Neural progenitor cell (in vitro differentiated cells): Measurements from ENCODE around the gene NSUN2. TPM values are rescaled to one million over a fixed set of nuclear protein-coding genes. Genes with fewer than 3 reads are reported as not detected.

Source experiments
- DNase-seq: peaks from one replicate; pipeline ENCODE4 v3.0.0-alpha.2; 2016; ENCODE audit warnings: low spot score
- H2AFZ ChIP-seq: fragments of 200-600 bp; sonication (generic); replicated peaks from 2 replicates; pipeline ENCODE4 v1.6.1; 2016; ENCODE audit warnings: antibody characterized with exemption
- H3F3A ChIP-seq: fragments of 200-600 bp; sonication (generic); 2 replicates; pipeline ENCODE4 v1.6.1; 2016; ENCODE audit warnings: antibody characterized with exemption, low read depth
- H3K27ac ChIP-seq: fragments of 200-600 bp; sonication (generic); 2 replicates; pipeline ENCODE4 v1.5.1; 2016; ENCODE audit warnings: mild to moderate bottlenecking
- H3K27me3 ChIP-seq: fragments of 200-600 bp; sonication (generic); 2 replicates; pipeline ENCODE4 v1.6.1; 2016; ENCODE audit warnings: mild to moderate bottlenecking, moderate library complexity
- H3K36me3 ChIP-seq: fragments of 200-600 bp; sonication (generic); 2 replicates; pipeline ENCODE4 v1.5.1; 2016
- H3K4me1 ChIP-seq: fragments of 200-600 bp; sonication (generic); 2 replicates; pipeline ENCODE4 v1.6.1; 2016; ENCODE audit warnings: mixed run types
- H3K4me2 ChIP-seq: fragments of 200-600 bp; sonication (generic); 2 replicates; pipeline ENCODE4 v1.6.1; 2016
- H3K4me3 ChIP-seq: fragments of 200-600 bp; sonication (generic); 2 replicates; pipeline ENCODE4 v1.5.1; 2016
- H3K79me2 ChIP-seq: fragments of 200-600 bp; sonication (generic); 2 replicates; pipeline ENCODE4 v1.6.1; 2016; ENCODE audit warnings: low read depth
- H3K9ac ChIP-seq: fragments of 200-600 bp; sonication (generic); 2 replicates; pipeline ENCODE4 v1.6.1; 2016
- H3K9me3 ChIP-seq: fragments of 200-600 bp; sonication (generic); 2 replicates; pipeline ENCODE4 v1.5.1; 2016; ENCODE audit warnings: low read depth
- H4K20me1 ChIP-seq: fragments of 200-600 bp; sonication (generic); 2 replicates; pipeline ENCODE4 v1.6.1; 2016; ENCODE audit warnings: low read depth
- H3K27ac Mint-ChIP-seq: 3 replicates; pipeline ENCODE4 v1.8.0; 2021; ENCODE audit warnings: mixed read lengths
- H3K27me3 Mint-ChIP-seq: 2 replicates; pipeline ENCODE4 v1.8.0; 2022; ENCODE audit warnings: low read depth, mild to moderate bottlenecking, inconsistent platforms, moderate library complexity, mixed read lengths; ENCODE audit not compliant: insufficient read depth
- H3K36me3 Mint-ChIP-seq: 3 replicates; pipeline ENCODE4 v1.8.0; 2021; ENCODE audit warnings: mixed read lengths
- H3K4me1 Mint-ChIP-seq: 3 replicates; pipeline ENCODE4 v1.8.0; 2021; ENCODE audit warnings: mixed read lengths
- H3K4me3 Mint-ChIP-seq: 3 replicates; pipeline ENCODE4 v1.8.0; 2021; ENCODE audit warnings: mild to moderate bottlenecking, moderate library complexity, mixed read lengths
- H3K9me3 Mint-ChIP-seq: 3 replicates; pipeline ENCODE4 v1.8.0; 2020; ENCODE audit warnings: mixed read lengths
- EZH2 ChIP-seq: fragments of 200-600 bp; sonication (generic); IDR thresholded peaks from 2 replicates; pipeline ENCODE4 v1.6.1; 2017; ENCODE audit warnings: antibody characterized with exemption, mild to moderate bottlenecking, moderate library complexity
- EZH2phosphoT487 ChIP-seq: fragments of 200-600 bp; sonication (generic); IDR thresholded peaks from 2 replicates; pipeline ENCODE4 v1.6.1; 2017; ENCODE audit warnings: antibody characterized with exemption
- total RNA-seq: library from RNA; depleted of rRNA; stranded (reverse); fragments of >200 nt; gene quantifications from 2 replicates; pipeline ENCODE4 v1.2.3, GENCODE V29; 2015; ENCODE audit warnings: low replicate concordance
- TF ChIP-seq, protein P1 (sequence below): fragments of 200-600 bp; sonication (generic); IDR thresholded peaks from 2 replicates; pipeline ENCODE4 v1.5.1; 2017; ENCODE audit warnings: antibody characterized with exemption, mild to moderate bottlenecking

NSUN2 gene
- total RNA-seq, 1 donor from 2014 or later, result 65.4 TPM

DNA sequence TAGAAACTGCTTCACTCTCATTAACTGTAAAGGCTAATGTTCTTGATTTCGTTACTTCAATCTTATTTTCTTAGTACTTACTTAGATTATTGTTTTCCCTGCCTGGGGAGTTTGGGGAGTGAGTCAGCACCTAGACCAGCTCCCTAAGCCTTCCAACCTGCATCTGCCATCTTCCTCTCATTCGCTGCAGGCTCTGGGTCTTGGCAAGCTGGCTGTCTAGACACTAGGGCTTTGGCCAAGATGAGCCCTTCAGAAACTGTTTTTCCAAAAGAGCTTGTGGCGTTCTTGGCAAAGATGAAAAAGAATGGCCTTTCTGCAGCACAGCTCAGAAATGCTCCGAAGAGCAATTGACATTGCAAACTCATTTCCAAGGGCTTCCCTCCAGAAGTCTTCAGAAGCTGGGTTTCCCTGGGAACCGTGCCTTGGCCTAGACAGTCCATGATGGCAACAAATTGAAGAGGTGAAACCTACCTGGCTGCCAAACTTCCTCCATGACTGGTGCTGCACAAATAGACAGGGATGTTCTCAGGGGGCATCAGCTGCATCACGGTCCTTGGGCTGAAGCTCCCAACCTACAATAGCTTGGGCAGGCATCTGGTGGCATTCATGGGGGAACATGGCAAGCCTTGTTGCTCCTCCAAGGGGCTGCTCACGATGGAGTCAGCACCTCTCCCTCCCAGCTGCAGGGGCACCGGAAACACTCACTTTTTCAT lies 76.6 kb downstream of the NSUN2 start:
- TF ChIP-seq, protein P1, sequence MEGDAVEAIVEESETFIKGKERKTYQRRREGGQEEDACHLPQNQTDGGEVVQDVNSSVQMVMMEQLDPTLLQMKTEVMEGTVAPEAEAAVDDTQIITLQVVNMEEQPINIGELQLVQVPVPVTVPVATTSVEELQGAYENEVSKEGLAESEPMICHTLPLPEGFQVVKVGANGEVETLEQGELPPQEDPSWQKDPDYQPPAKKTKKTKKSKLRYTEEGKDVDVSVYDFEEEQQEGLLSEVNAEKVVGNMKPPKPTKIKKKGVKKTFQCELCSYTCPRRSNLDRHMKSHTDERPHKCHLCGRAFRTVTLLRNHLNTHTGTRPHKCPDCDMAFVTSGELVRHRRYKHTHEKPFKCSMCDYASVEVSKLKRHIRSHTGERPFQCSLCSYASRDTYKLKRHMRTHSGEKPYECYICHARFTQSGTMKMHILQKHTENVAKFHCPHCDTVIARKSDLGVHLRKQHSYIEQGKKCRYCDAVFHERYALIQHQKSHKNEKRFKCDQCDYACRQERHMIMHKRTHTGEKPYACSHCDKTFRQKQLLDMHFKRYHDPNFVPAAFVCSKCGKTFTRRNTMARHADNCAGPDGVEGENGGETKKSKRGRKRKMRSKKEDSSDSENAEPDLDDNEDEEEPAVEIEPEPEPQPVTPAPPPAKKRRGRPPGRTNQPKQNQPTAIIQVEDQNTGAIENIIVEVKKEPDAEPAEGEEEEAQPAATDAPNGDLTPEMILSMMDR, result no peak
- TF ChIP-seq EZH2, result no peak
- no peak for TF ChIP-seq EZH2phosphoT487
- no peaks in the 10 kb centered on the region for H3K36me3 Mint-ChIP-seq
- peaks cover 15% of the 10 kb centered on the region for H3K9me3 Mint-ChIP-seq
- Histone ChIP-seq H3F3A (no peaks in the 10 kb centered on the region), H3K4me2 (no peak overlapping the region), H2AFZ (no peak overlapping the region), H3K36me3 (no peaks in the 10 kb centered on the region), H3K4me3 (no peak overlapping the region), H3K9ac (no peak overlapping the region), H3K79me2 (no peaks in the 10 kb centered on the region), H3K27me3 (no peaks in the 10 kb centered on the region), H3K27ac (no peak overlapping the region), H4K20me1 (no peaks in the 10 kb centered on the region), H3K4me1 (no peaks in the 10 kb centered on the region), H3K9me3 (no peaks in the 10 kb centered on the region)
- no peaks in the 10 kb centered on the region for H3K4me1 Mint-ChIP-seq
- no peak overlapping the region for H3K27ac Mint-ChIP-seq
- H3K27me3 Mint-ChIP-seq, result no peaks in the 10 kb centered on the region
- H3K4me3 Mint-ChIP-seq, result no peak overlapping the region
- DNase-seq, result no peak

GRCh38 chr5:6554812-6555211 lies 78.0 kb downstream of the NSUN2 start:
- Histone ChIP-seq H3K9me3 (no peaks in the 10 kb centered on the region), H3K27me3 (no peaks in the 10 kb centered on the region), H3K79me2 (no peaks in the 10 kb centered on the region), H3K4me2 (no peak overlapping the region), H4K20me1 (no peaks in the 10 kb centered on the region), H3K4me1 (no peaks in the 10 kb centered on the region), H2AFZ (no peak overlapping the region), H3K9ac (no peak overlapping the region), H3K4me3 (no peak overlapping the region), H3K36me3 (no peaks in the 10 kb centered on the region), H3K27ac (no peak overlapping the region), H3F3A (no peaks in the 10 kb centered on the region)
- peaks cover 12% of the 10 kb centered on the region for H3K9me3 Mint-ChIP-seq
- TF ChIP-seq EZH2 (no peak), EZH2phosphoT487 (no peak)
- TF ChIP-seq, protein P1, result no peak
- H3K36me3 Mint-ChIP-seq, result no peaks in the 10 kb centered on the region
- H3K27me3 Mint-ChIP-seq, result no peaks in the 10 kb centered on the region
- H3K27ac Mint-ChIP-seq, result no peak overlapping the region
- H3K4me3 Mint-ChIP-seq, result no peak overlapping the region
- peaks cover 3% of the 10 kb centered on the region for H3K4me1 Mint-ChIP-seq
- DNase-seq, result no peak

GRCh38 chr5:6553972-6554371 lies 78.9 kb downstream of the NSUN2 start:
- DNase-seq, result no peak
- Histone ChIP-seq H2AFZ (no peak overlapping the region), H3F3A (no peaks in the 10 kb centered on the region), H3K4me3 (no peak overlapping the region), H3K27ac (no peak overlapping the region), H3K4me2 (no peak overlapping the region), H3K36me3 (no peaks in the 10 kb centered on the region), H3K9ac (no peak overlapping the region), H3K4me1 (no peaks in the 10 kb centered on the region), H4K20me1 (no peaks in the 10 kb centered on the region), H3K79me2 (no peaks in the 10 kb centered on the region), H3K27me3 (no peaks in the 10 kb centered on the region), H3K9me3 (no peaks in the 10 kb centered on the region)
- no peak overlapping the region for H3K4me3 Mint-ChIP-seq
- H3K27me3 Mint-ChIP-seq, result no peaks in the 10 kb centered on the region
- TF ChIP-seq EZH2phosphoT487, result no peak
- no peak for TF ChIP-seq EZH2
- TF ChIP-seq, protein P1, result no peak
- H3K4me1 Mint-ChIP-seq, result peaks cover 4% of the 10 kb centered on the region
- H3K9me3 Mint-ChIP-seq, result peaks cover 9% of the 10 kb centered on the region
- no peaks in the 10 kb centered on the region for H3K36me3 Mint-ChIP-seq
- no peak overlapping the region for H3K27ac Mint-ChIP-seq
